Omental fat pad (tissue), 4 donors: ENCODE data around the gene TYW1B. TPM values are rescaled to one million over a fixed set of nuclear protein-coding genes. Genes with fewer than 3 reads are reported as not detected.
"Not testable (repeated sequence)": the region's sequence is repeated elsewhere in the genome, so short reads cannot be mapped to it uniquely, and the experiment has no call there.

Experiments
- ATAC-seq: fragments of 150-250 bp; one replicate; pipeline ENCODE4 v1.9.1; 2016; ENCODE audit warnings: mild to moderate bottlenecking, moderate library complexity; ENCODE audit not compliant: low FRiP score
- DNase-seq: peaks from one replicate; pipeline ENCODE4 v3.0.0-alpha.2; 2019; ENCODE audit warnings: low spot score
- CTCF ChIP-seq, 3 donors: fragments of 450-650 bp; IDR thresholded peaks; one replicate each; pipeline ENCODE4 v1.5.1; 2016 to 2017; ENCODE audit warnings: antibody characterized with exemption in 3 of 3, mild to moderate bottlenecking in 3 of 3, moderate library complexity in 2 of 3
- total RNA-seq, 4 donors: library from RNA; depleted of rRNA; stranded (reverse); fragments of >200 nt; gene quantifications; one replicate each; pipeline ENCODE4 v1.1.0, GENCODE V29; 2016

Gene TYW1B
- total RNA-seq, 4 donors from 2014 or later, result 1.9 to 5.8 (median 3.1) TPM

GRCh38 chr7:72817661-72818060 is 10.3 kb downstream of the TYW1B start:
- DNase-seq, ATAC-seq: not testable (repeated sequence)

- not testable (repeated sequence) for DNase-seq, ATAC-seq
Observed at GRCh38 chr7:72816370-72817157, 11.4 kb downstream of the TYW1B start.

- DNase-seq, result not testable (repeated sequence)
Observed at GRCh38 chr7:72810437-72810836, 17.6 kb downstream of the TYW1B start.

GRCh38 chr7:72808511-72808910 is 19.5 kb downstream of the TYW1B start:
- DNase-seq, ATAC-seq: not testable (repeated sequence)

More at GRCh38 chr7:72810437-72810836, 17.6 kb downstream of the TYW1B start:
- not testable (repeated sequence) for ATAC-seq

GRCh38 chr7:72806851-72807250 is 21.1 kb downstream of the TYW1B start:
- not testable (repeated sequence) for ATAC-seq, DNase-seq

- no peak for TF ChIP-seq CTCF (IDR thresholded peaks at IDR 0.05)
- ATAC-seq, result no peak
- no peak for DNase-seq
Observed at GRCh38 chr7:72805526-72806494, 22.2 kb downstream of the TYW1B start.

GRCh38 chr7:72803778-72804177 is 24.2 kb downstream of the TYW1B start:
- not testable (repeated sequence) for ATAC-seq, DNase-seq

GRCh38 chr7:72801564-72801963 is 26.4 kb downstream of the TYW1B start:
- not testable (repeated sequence) for DNase-seq, ATAC-seq

- DNase-seq, ATAC-seq: not testable (repeated sequence)
Observed at GRCh38 chr7:72795401-72795800, 32.6 kb downstream of the TYW1B start.

GRCh38 chr7:72793791-72794190 is 34.2 kb downstream of the TYW1B start:
- TF ChIP-seq CTCF (IDR thresholded peaks at IDR 0.05), result no peak
- DNase-seq, result no peak
- ATAC-seq, result no peak

GRCh38 chr7:72790698-72791060 is 37.3 kb downstream of the TYW1B start:
- not testable (repeated sequence) for DNase-seq, ATAC-seq

GRCh38 chr7:72790048-72790697 is 37.8 kb downstream of the TYW1B start:
- DNase-seq, ATAC-seq: not testable (repeated sequence)
